ENCODE measurements around the gene CDH23.
"Not testable (repeated sequence)": the region's sequence is repeated elsewhere in the genome, so short reads cannot be mapped to it uniquely, and the experiment has no call there.

Gene CDH23

DNA sequence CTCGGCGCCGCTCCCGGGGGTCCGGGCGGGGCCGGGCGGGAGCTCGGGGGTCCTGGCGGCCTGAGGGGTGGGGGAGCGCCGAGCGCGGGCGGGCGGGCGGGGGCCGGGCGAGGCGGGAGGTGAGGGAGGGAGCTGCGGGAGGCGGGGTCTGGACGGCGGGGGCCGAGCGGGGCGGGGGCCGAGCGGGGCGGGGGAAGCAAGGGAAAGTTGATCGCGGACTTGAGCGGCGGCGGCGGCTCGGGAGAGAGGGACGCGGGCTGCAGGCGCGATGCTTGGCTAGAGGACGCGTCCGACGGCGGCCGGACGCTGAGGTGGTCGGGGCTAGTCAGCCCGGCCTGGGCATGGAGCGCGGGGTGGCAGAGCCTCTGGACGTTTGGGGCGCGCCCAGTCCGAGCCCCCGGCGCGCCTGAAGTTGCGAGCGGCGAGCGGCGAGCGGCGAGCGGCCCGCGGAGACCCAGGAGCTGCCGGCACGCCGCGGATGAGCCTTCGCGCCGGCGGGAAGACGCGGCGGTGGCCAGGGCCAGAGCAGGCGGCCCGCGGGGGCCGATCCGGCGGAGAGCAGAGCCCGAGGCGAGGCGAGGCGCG lies at the start of gene CDH23:
TSS of gene CDH23 (plus strand) at position 210 of the 585 bp plus-strand sequence. CDS start 42,912 bp downstream, outside the sequence.
- no peak for DNase-seq (ENCODE audit: low spot score)

DNA sequence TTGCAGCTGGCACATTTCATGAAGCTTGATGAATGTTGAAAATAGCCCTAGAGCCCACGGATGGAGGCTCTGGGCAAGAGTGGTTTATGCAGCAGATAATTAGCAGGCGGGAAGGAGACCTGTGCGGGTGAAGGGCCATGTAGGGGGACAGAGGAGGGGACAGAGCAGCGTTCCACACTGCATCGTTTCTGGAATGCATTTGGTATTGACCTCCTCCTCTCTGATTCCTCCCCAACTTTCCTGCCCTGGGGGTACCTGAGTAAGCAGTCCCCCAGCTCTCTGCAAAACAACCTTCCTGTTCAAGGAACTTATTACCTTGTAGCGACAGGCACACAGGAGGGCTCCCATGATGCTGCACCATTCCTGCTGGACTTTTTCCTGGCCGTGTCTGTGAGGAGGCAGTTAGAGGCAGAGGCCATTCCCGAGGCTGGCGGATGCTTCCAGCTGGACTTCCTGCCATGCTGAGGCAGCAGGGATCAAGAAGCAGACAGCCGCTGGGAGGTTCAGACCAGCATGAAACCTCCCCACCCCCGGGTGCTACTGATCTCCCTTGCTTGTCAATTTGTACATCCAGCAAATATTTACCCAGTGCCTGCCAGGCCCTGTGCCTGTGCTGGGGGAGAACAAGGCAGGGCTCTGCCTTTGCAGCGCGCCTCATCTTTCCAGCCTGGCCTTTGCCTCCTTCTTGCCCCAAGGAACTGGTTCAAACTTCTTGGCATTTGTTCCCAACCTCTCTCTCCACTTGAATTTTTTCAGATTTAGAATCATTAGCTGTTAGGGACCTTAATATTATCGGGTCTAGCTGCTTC lies 48.9 kb upstream of the CDH23 start:
- DNase-seq (ENCODE audit: low spot score), result no peak

DNA sequence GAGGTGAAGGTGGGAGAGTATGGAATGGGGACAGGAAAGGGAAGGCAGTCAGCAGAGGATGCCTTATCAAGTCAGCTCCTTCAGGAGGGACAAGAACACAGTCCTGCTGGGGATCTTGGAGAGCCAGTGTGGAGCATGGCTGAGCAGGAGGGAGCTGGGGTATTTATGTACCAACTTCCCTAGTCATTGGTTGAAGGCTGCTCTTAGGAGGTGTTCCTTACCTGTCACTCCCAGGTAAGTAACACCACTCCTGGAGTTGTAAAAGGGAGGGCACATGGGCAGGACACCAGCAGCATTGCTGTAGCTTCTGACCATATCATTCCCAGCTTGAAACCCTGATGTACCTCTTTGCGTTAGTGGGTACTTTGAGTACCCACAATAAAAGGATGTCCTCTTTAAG lies 47.9 kb upstream of the CDH23 start:
- DNase-seq (ENCODE audit: low spot score), result no peak

DNA sequence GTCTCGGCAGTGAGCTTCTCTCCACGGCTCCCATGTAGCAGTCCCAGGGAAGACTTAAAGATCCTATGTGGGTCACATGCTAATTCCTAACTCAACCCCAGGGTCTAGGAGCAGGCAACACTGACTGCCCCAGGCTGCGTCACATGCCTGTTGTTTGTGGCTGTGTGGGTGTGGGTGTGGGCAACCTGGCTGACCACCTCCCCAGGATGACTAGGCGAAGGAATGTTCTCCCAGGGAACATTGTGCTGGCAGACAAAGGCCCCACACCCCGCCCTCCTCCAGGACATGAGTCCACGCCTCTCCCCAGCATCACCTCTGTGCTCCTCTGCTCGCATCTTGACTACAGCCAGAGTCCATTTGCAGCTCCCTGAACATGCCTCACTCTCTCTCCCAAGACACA lies 47.3 kb upstream of the CDH23 start:
- DNase-seq (ENCODE audit: low spot score), result no peak

DNA sequence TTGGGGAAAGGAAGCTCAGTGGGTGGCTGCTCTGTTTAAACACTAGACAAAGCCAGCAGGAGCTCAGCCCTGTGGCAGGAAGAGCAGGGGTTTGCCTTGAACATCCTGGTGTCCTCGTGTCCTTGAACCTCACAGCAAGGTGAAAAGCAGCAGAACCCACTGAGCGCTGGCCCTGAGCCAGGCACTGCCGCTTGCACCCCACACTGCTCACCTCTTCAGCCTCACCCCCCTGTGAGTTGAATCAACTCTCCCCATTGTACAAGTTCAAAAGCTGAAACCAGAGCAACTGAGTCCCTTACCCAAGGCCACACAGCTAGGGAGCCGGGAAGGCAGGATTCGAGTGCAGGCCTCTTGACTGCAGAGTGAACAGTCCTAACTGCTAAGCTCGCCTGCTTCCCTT lies 45.6 kb upstream of the CDH23 start:
- DNase-seq (ENCODE audit: low spot score), result no peak

DNA sequence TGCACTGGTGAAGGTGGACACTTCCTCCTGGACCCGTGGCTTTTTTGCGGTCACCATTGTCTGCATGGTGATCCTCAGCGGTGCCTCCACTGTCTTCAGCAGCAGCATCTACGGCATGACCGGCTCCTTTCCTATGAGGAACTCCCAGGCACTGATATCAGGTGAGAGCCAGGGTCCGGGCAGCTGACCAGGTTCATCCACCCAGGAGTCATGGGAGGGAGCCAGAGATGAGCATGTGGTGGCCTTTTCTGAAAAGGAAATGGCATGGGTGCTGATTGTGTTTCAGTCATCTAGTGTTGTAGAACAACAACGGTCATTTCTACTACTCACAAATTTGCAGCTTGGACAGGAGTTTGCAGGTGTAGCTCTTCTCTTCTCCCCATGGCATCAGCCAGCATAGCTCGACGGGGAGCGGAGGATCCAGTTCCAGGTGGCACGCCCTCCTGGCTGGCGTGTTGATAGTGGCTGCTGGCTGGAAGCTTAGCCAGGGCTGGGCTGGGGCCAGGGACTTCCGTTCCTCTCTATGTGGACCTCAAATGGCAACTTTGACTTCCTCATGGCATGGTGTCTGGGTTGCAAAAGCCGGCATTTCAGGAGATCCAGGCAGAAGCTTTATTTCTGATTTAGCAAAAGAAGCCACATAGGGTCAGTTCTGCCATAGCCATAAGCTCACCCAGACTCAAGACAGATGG lies 44.9 kb upstream of the CDH23 start:
- peak; percentile 42 for DNase-seq (ENCODE audit: low spot score)

DNA sequence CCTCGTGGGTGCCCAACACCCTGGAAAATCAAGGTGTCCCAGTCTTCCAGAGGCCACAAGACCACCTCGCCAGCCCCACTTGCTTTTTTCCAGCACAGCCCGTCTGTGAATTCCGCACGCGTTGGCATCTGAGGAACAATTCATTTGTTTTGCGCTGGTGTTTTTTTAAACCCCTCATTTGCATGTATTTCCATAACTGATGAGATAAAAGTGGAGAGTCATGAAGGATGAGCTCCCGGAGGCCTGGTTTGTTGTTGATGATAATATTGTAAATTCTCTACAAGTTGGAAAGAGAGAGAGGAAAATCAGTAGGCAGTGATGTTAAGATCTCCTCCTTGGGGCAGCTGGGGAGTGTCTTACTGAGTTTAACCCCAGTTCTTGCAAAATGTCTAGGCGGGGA lies 43.1 kb upstream of the CDH23 start:
- no peak for DNase-seq (ENCODE audit: low spot score)

DNA sequence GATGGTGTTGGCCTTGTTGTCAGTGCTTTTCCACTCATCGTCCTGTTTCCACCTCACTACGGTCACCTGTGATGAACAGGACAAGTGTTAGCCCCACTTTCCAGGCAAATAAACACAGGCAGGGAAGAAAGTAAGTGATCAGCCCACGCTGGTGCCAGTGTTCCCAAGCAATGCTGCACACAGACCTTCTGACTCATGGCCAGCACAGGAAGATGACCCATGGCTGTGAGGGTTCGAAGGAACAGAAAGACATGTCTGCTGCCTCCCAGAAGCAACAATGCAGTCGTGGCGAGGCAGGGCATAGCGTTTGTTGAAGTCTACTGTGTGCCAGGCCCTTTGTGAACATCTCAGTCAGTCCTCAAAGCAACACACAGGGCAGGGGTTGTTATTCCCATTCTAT lies 41.9 kb upstream of the CDH23 start:
- DNase-seq (ENCODE audit: low spot score), result no peak

DNA sequence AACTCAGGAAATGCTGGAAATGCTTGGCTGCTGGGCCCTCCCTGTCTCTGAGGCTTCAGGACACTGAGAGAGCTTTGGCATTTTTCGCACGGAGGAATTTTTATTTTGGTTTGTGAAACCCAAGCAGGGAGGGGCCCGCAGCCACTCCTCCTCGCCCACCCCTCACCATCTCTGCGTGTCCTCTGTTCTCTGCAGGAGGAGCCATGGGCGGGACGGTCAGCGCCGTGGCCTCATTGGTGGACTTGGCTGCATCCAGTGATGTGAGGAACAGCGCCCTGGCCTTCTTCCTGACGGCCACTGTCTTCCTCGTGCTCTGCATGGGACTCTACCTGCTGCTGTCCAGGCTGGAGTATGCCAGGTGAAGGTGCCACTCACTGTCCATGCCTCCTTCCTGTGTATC lies 40.8 kb upstream of the CDH23 start:
- no peak for DNase-seq (ENCODE audit: low spot score)

DNA sequence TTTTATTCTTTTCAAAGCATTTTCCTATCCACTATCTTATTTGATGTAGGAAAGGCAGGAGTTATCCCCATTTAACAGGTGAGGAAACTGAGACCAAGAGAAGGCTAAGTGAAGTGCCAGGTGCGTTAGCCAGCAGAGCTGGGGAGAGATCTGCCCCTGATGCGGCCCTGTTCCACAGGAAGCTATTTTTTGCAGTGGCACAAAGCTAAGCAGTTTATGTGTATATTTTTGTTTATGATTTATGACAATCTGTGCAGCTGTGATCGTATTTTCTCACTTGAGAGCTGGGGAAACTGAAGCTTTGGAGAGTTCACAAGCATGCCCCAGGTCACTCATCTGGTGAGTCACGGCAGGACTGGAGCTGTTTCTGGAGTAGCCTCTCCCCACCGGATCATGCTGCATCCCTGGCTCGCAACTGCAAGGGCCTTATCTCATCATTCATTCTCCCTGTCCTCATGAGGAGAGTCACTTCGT lies 38.9 kb upstream of the CDH23 start:
- no peak for DNase-seq (ENCODE audit: low spot score)

DNA sequence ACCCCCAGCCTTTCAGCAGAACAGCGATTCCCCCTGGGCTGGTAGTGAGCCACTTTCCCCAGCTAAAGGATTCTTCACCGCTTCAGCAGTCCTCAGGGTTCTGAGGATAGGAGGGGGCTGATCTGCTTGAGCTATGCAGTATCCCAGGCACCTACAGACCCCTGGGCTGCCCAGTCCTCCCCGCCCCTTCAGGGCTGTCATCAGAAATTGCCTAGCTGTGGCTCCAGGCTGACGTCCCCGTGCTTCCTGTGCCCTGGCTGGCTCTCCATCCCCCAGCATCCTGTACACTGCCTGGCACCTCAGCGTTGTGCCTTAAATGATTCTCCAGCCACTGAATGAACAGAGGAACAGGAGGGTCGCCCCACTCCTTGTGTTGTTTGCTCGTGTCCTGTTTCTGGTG lies 38.4 kb upstream of the CDH23 start:
- no peak for DNase-seq (ENCODE audit: low spot score)

DNA sequence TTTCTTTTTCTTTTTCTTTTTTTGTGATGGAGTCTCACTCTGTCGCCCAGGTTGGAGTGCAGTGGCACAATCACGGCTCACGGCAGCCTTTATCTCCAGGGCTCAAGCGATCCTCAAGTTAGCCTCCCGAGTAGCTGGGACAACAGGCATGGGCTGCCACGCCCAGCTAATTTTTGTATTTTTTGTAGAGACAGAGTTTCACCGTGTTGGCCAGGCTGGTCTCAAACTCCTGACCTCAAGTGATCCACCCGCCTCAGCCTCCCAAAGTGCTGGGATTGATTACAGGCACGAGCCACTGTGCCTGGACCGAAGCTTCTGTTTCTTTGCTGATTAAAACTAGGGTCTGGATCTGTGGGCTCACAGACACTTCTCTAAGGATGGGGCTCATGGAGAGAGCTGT lies 37.8 kb upstream of the CDH23 start:
- not testable (repeated sequence) for DNase-seq (ENCODE audit: low spot score)

DNA sequence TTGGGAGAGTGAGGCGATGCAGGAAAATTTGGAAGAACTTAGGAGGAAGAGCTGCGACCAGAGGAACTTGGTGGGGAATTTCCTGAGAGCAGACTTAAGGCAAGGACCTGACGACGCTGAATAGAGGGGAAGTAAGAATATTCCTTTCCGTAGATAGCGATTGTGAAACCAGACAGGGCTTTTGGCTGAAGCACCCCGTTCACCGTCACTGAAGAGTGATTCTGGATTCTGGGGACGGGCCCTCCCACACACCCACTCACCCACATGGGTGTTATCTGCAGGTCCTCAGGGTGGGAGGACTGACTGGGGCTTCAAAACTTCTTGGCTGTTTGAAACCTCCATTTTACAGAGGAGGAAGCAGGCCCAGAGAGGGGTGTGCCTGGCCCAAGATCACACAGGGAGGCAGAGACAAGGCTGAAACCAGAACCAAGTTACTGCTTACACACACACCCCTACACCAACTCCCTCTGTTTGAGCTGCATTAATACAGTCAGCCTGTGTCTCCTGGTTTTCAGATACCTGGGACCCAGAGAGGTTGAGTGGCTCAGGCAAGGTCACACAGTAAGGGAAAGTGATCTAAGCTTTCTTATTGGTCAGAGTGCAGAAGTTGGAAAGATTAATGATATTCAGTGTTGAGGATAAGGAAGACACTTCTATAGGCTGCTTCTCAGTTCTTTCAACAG lies 37.2 kb upstream of the CDH23 start:
- DNase-seq (ENCODE audit: low spot score), result peak; percentile 52

DNA sequence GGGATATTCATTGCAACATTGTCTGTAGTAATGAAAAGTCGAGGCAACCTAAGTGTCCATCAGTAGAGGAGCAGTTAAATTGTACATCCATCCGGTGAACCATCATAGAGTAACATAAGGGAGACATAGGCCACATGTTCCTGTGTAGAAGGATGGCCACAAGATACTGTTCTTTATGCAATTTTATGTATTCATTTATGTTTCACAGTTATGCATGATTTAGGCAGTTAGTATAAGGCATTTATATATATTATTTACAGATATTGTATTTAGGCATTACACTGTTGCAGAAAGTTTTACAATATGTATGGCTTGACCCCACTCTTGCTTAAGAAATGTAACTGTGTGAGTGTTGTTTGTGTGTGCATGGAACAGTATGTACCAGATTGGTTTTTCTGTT lies 36.0 kb upstream of the CDH23 start:
- DNase-seq (ENCODE audit: low spot score), result no peak

DNA sequence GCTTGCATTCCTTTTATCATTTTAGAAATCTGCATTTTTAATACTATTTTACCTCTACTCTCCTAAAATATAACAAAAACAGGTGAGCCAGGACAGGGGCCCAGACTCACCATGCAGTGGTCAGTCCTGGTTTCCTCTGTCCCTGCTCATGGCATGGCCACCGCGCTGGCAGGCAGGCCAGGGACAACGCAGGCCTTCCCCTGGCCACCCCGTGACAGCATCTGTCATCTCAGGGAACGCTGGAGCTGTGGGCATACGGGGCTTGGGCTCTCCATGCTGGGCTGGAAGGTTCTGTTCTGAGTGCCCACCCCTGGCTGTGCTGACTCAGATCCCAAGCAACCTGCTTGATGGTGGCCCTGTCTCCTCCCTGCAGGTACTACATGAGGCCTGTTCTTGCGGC lies 35.1 kb upstream of the CDH23 start:
- no peak for DNase-seq (ENCODE audit: low spot score)

DNA sequence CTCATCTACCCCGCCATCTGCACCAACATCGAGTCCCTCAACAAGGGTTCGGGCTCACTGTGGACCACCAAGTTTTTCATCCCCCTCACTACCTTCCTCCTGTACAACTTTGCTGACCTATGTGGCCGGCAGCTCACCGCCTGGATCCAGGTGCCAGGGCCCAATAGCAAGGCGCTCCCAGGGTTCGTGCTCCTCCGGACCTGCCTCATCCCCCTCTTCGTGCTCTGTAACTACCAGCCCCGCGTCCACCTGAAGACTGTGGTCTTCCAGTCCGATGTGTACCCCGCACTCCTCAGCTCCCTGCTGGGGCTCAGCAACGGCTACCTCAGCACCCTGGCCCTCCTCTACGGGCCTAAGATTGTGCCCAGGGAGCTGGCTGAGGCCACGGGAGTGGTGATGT lies 34.6 kb upstream of the CDH23 start:
- DNase-seq (ENCODE audit: low spot score), result no peak

DNA sequence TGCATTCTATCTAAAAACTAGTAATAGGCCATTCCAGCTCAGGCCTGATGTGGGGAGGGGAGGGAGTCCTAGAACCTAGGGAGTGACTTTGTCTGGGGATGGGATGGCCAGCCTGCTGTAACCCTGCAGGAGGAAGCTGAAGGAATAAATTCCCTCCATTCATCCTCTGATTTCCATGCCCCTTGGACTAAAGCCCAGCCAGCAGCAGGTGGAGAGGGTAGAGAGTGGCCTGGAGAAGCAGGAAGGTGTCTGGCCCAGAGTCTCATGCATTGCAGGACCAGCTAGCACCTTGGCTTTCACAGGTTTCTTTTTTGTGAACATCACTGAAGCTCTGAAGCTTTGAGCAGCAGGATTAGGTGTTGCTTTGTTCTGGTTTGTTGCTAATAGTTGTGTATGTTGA lies 32.8 kb upstream of the CDH23 start:
- no peak for DNase-seq (ENCODE audit: low spot score)

DNA sequence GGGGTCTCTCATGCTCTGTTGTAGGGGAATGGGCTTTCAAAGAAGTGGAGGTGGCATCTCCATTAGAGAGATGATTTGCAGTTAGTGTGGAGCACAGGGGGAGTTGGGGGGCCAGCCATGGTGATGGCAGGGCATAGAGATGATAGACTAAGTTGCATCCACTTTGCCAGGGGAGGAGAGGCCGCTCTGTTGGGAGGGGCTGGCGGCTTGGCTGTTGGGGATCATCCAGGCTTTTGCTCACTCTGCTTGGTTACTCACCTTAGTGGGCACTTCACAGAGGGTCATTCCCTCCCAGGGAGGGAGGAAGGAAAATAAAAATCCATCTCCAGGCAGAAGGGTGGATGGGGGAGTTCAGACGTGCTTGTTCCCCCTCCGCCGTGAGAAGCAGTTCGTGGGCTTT lies 31.4 kb upstream of the CDH23 start:
- DNase-seq (ENCODE audit: low spot score), result no peak

DNA sequence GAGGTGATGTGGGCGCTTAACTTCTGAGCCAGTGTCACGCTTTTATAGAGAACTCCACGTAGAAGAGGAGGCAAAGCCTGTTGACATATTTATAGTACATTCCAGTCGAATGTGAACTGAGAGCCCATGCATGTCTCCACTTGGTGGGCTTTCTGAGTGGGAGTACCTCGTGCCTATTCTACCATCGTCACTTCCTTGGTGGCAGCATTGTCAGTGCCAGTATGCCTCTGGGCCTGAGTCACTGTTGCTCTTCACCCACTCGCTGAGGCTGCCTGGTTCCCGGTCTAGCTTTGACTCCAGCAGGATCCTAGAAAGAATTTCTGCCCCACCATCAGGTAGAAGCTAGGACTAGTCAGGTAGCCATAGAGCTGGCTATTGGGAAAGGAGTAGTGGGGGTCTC lies 30.0 kb upstream of the CDH23 start:
- no peak for DNase-seq (ENCODE audit: low spot score)

DNA sequence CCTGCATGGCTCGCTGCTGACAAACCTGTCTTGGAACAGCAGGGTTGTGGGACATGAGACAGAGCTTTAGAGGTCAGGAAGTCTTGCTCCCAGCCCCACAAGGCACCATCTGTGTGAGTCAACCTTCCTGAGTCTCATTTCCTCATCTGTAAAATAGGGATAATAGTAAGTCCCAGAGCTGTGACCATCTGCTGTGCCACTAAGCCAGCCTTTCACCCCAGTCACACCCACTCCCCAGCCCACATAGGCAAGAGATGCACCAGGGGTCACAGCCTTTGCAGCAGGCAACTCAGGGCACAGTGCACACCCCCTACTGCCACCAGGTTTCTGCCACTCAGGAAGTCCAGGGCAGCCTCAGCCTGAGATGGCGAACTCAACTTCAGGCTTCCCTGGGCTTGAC lies 29.4 kb upstream of the CDH23 start:
- no peak for DNase-seq (ENCODE audit: low spot score)

DNA sequence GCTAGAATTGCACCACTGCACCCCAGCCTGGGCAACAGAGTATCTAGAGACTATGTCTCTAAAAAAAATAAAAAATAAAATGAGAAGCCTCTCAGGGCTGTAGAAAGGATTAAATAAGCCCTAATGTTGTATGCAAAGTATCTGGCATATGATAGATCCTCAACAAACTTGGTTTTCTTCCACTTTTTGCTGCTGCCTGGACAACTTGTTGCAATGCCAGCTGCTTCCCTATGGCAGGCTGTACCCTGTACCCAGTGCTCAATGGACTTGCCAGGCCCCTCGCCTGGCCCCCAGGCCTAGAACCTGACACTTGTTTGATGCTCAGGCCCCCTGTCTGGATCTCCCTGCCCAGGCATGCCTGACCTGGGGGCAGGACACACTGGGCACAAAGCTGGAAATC lies 28.5 kb upstream of the CDH23 start:
- no peak for DNase-seq (ENCODE audit: low spot score)

DNA sequence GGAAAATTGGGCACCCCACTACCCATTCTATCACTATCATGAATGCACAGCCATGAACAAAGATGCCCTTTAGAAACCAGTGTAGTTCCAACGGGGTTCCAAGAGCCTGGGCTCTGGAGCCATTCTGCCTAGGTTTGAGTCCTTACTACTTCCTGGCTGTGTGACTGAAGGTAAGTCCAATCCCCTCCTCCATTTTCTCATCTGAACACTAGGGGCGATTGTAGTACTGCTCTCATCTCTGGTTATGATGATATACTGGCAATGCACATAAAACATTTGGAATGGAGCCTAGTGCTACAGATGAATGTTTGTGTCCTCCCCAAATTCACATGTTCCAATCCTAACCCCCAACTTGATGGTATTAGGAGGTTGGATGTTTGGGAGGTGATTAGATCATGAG lies 28.1 kb upstream of the CDH23 start:
- DNase-seq (ENCODE audit: low spot score), result no peak

DNA sequence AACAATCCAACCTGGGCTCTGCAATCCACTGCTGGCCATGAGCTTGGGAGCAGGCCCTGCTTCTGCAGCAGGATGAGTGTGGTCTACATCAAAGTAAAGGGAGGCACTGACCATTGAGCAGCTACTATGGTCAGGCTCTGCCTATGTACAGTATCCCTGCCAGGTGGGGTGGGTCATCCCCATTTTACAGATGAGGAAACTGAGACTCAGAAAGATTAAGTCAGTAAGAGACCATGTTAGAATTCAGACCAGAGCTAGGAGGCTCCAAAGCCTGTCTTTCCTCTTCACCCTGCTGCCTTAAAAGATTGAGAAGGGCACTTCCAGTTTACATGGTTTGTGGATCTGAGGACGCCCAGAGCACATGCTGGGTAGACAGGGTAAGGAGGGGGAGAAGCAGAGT lies 27.1 kb upstream of the CDH23 start:
- DNase-seq (ENCODE audit: low spot score), result no peak

Data from globus pallidus (tissue), 1 donor.